ENCODE measurements around the gene SERP2. TPM values are rescaled to one million over a fixed set of nuclear protein-coding genes. Genes with fewer than 3 reads are reported as not detected.
A peak's percentile ranks its signal among the peaks of the same experiment; 100 is the strongest.

SERP2 gene
- total and polyA plus RNA-seq, 9 of the 15 experiments (the other 6 are each of a cell fraction or from before 2014, with no cell fraction given), result 0.13 TPM; not detected in 8

DNA sequence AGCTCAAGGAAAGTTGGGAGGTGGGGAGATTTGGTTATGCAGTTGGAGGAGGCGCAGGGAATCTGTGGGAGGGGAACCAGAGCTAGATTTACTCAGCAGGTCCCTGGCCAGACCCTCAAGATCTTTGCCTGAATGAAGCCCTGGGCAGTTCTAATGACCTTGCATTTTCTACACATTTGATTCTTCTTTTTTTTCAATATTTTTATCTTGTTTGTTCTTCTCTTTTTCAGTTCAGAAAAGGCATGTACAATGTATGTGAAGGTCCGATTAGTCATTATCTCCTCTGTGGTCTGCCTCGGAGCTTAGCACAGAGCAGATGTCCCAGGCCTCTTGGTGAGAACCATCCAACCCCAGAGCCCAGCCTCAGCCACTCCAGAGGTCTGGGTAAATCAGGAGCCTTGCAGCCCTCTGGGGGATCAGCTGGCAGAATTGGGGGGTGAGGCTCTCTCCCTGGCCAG, 24.2 kb downstream of the SERP2 start (continued):
- TF ChIP-seq, protein P1, sequence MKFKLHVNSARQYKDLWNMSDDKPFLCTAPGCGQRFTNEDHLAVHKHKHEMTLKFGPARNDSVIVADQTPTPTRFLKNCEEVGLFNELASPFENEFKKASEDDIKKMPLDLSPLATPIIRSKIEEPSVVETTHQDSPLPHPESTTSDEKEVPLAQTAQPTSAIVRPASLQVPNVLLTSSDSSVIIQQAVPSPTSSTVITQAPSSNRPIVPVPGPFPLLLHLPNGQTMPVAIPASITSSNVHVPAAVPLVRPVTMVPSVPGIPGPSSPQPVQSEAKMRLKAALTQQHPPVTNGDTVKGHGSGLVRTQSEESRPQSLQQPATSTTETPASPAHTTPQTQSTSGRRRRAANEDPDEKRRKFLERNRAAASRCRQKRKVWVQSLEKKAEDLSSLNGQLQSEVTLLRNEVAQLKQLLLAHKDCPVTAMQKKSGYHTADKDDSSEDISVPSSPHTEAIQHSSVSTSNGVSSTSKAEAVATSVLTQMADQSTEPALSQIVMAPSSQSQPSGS (CRISPR knock-in tag; IDR thresholded peaks at IDR 0.05), result no peak
- TF ChIP-seq, protein P2, sequence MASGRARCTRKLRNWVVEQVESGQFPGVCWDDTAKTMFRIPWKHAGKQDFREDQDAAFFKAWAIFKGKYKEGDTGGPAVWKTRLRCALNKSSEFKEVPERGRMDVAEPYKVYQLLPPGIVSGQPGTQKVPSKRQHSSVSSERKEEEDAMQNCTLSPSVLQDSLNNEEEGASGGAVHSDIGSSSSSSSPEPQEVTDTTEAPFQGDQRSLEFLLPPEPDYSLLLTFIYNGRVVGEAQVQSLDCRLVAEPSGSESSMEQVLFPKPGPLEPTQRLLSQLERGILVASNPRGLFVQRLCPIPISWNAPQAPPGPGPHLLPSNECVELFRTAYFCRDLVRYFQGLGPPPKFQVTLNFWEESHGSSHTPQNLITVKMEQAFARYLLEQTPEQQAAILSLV (tag; IDR thresholded peaks at IDR 0.05), result no peak
- TF ChIP-seq, protein P3, sequence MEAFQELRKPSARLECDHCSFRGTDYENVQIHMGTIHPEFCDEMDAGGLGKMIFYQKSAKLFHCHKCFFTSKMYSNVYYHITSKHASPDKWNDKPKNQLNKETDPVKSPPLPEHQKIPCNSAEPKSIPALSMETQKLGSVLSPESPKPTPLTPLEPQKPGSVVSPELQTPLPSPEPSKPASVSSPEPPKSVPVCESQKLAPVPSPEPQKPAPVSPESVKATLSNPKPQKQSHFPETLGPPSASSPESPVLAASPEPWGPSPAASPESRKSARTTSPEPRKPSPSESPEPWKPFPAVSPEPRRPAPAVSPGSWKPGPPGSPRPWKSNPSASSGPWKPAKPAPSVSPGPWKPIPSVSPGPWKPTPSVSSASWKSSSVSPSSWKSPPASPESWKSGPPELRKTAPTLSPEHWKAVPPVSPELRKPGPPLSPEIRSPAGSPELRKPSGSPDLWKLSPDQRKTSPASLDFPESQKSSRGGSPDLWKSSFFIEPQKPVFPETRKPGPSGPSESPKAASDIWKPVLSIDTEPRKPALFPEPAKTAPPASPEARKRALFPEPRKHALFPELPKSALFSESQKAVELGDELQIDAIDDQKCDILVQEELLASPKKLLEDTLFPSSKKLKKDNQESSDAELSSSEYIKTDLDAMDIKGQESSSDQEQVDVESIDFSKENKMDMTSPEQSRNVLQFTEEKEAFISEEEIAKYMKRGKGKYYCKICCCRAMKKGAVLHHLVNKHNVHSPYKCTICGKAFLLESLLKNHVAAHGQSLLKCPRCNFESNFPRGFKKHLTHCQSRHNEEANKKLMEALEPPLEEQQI (IDR thresholded peaks at IDR 0.05), result no peak
- TF ChIP-seq ADNP (tag; IDR thresholded peaks at IDR 0.05) (no peak), RAD51 (IDR thresholded peaks at IDR 0.05; ENCODE audit: borderline replicate concordance, low read depth) (no peak), DIDO1 (tag; IDR thresholded peaks at IDR 0.05; ENCODE audit: low read depth) (no peak), TAF9B (IDR thresholded peaks at IDR 0.05; ENCODE audit: partially characterized antibody) (no peak), ZC3H4 (CRISPR knock-in tag; IDR thresholded peaks at IDR 0.05; ENCODE audit: borderline replicate concordance) (no peak), NCOA1 (IDR thresholded peaks at IDR 0.05; ENCODE audit: low read depth) (peak; percentile 87), LCOR (CRISPR knock-in tag; IDR thresholded peaks at IDR 0.05) (no peak), COPS2 (conservative IDR thresholded peaks at IDR 0.05) (no peak), GATAD2B (IDR thresholded peaks at IDR 0.05; ENCODE audit: borderline replicate concordance) (no peak), BRD9 (IDR thresholded peaks at IDR 0.05; ENCODE audit: low read depth, partially characterized antibody) (no peak), SP2 (IDR thresholded peaks at IDR 0.05; ENCODE audit: extremely low read depth, low read depth, low read length, poor library complexity, severe bottlenecking) (no peak), ZNF224 (CRISPR knock-in tag; IDR thresholded peaks at IDR 0.05) (no peak)
- TF ChIP-seq, protein P4, sequence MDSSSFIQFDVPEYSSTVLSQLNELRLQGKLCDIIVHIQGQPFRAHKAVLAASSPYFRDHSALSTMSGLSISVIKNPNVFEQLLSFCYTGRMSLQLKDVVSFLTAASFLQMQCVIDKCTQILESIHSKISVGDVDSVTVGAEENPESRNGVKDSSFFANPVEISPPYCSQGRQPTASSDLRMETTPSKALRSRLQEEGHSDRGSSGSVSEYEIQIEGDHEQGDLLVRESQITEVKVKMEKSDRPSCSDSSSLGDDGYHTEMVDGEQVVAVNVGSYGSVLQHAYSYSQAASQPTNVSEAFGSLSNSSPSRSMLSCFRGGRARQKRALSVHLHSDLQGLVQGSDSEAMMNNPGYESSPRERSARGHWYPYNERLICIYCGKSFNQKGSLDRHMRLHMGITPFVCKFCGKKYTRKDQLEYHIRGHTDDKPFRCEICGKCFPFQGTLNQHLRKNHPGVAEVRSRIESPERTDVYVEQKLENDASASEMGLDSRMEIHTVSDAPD (CRISPR knock-in tag; IDR thresholded peaks at IDR 0.05), result no peak
- TF ChIP-seq, protein P5, sequence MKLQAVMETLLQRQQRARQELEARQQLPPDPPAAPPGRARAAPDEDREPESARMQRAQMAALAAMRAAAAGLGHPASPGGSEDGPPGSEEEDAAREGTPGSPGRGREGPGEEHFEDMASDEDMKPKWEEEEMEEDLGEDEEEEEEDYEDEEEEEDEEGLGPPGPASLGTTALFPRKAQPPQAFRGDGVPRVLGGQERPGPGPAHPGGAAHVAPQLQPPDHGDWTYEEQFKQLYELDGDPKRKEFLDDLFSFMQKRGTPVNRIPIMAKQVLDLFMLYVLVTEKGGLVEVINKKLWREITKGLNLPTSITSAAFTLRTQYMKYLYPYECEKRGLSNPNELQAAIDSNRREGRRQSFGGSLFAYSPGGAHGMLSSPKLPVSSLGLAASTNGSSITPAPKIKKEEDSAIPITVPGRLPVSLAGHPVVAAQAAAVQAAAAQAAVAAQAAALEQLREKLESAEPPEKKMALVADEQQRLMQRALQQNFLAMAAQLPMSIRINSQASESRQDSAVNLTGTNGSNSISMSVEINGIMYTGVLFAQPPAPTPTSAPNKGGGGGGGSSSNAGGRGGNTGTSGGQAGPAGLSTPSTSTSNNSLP (IDR thresholded peaks at IDR 0.05; ENCODE audit: borderline replicate concordance, low read depth, low read length), result peak; percentile 36; the same call in 1 of the 2 replicates
- TF ChIP-seq, protein P6, sequence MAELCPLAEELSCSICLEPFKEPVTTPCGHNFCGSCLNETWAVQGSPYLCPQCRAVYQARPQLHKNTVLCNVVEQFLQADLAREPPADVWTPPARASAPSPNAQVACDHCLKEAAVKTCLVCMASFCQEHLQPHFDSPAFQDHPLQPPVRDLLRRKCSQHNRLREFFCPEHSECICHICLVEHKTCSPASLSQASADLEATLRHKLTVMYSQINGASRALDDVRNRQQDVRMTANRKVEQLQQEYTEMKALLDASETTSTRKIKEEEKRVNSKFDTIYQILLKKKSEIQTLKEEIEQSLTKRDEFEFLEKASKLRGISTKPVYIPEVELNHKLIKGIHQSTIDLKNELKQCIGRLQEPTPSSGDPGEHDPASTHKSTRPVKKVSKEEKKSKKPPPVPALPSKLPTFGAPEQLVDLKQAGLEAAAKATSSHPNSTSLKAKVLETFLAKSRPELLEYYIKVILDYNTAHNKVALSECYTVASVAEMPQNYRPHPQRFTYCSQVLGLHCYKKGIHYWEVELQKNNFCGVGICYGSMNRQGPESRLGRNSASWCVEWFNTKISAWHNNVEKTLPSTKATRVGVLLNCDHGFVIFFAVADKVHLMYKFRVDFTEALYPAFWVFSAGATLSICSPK (IDR thresholded peaks at IDR 0.05; ENCODE audit: borderline replicate concordance), result no peak

All from K562 (cell line).